HG03442 (cell line): ENCODE measurements around the gene BCORL1.

Experiments
- ATAC-seq: cut with Tn5 transposase; IDR thresholded peaks from one replicate; pipeline ENCODE4 v1.9.1; 2021; ENCODE audit warnings: mild to moderate bottlenecking, moderate library complexity; ENCODE audit not compliant: unreplicated experiment

Gene BCORL1

DNA sequence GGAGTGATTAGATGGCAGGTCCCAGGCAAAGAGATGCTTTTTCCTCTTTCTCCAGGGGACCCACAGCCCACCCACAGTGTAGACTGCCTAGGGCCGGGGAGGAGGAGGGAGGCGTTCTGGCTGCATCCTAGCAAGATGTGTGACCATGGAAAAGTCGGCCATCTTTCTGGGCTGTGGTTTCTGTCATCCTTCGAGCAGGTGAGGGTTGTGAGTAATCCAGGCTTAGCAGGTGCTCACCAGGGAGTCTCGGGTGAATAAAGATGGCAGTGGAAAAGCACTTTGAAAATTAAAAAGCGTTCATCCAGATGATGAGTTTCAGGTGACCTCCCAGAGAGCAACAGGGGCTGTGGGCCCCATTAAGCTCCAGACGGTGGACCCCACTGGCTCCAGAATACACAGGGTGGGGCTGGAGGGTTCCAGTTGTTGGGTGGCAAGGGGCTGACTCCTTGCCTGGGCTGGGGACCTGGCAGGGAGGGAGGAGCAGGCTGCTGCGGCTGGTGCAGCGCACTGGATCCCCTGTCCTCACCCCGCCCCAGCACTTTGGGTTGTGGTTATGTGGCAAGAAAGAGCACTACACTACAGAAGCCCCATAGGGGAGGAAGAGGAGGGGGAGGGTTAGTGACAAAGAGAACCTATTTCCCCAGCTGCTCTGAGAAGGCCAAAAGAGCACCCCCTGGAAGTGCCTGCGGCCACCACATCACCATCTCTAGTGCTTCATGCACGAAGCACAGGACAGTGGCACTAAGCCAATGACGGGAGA is 104.2 kb downstream of the BCORL1 start:
- ATAC-seq, result peak; percentile 39

DNA sequence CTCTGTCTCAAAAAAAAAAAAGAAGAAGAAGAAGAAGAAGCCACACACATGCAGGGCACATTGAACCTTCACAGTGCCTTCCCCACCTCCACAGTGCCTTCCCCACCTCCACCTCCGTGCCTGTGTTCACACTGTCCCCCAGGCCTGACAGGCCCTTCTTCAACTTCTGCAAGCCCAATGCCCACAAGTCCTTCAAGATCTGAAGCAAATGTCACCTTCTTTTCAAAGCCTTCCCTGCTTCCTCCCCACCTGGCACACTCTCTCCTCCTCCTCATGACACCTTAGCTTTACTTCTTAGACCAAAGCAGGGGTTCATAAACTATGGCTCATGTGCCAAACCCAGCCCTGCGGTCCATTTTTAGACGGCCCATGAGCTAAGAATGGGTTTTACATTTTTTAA is 107.9 kb downstream of the BCORL1 start:
- no peak for ATAC-seq

DNA sequence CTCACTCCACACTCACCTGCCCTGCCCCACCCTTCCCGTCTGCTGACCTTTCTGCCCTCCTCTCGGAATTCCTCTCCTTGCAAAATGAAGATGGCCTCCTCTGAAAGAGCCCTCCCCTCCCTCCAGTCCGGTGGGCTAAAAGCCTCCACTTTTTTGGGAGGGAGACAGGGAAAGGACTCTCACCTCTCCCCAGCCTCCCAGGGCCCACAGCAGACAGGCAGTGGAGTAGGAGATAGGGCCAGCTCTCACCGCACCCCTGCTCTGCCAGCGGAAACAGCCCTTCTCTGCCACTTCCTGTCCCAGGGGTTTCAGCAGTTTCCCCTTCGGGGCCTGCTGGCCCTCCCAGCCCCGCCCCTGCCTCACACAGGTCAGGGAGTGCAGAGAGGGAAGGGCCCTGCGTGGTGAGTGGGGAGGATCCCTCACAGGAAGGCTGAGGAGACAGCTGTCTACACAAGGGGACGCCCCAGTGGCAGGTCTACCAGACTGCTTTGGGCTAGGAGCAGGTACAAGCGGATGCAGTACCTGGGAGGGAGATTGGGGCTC is 109.6 kb downstream of the BCORL1 start:
- peak; percentile 99 for ATAC-seq

DNA sequence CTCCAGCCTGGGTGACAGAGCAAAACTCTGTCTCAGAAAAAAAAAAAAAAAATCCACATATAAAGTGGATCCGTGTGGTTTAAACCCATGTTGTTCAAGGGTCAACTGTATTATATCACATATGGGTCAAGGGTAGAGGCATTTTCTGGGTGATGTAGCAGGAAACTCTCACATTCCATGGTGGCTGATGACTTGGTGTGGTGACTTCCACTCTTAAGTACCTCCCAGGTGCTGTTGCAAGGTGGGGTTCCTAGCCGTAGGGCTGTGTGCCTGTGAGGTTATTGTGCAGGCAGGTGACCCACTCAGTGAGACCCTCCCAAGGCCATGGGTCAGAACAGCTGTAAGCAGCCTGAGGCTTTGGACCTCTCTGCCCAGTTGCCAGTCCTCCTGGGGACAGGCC is 110.8 kb downstream of the BCORL1 start:
- ATAC-seq, result no peak

DNA sequence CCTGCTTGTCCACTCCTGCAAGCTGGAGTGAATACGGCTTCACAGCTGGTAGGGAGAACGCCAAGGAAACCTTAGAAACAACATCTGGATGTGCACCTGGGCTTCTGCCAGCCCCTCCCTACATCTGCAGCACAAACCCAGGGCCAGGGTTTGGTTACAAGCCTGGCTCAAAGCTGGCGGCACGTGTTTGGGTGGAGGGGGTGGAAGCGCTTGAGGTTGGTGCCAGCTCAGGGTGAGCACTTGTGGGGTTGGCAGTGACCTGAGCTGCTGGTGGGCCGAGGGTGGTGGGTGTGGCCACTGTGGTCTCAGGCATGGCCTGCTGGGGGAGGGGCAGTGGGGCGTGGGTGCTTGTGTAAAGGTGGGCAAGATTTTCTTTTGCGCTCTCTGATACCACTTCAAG is 112.3 kb downstream of the BCORL1 start:
- ATAC-seq, result no peak

DNA sequence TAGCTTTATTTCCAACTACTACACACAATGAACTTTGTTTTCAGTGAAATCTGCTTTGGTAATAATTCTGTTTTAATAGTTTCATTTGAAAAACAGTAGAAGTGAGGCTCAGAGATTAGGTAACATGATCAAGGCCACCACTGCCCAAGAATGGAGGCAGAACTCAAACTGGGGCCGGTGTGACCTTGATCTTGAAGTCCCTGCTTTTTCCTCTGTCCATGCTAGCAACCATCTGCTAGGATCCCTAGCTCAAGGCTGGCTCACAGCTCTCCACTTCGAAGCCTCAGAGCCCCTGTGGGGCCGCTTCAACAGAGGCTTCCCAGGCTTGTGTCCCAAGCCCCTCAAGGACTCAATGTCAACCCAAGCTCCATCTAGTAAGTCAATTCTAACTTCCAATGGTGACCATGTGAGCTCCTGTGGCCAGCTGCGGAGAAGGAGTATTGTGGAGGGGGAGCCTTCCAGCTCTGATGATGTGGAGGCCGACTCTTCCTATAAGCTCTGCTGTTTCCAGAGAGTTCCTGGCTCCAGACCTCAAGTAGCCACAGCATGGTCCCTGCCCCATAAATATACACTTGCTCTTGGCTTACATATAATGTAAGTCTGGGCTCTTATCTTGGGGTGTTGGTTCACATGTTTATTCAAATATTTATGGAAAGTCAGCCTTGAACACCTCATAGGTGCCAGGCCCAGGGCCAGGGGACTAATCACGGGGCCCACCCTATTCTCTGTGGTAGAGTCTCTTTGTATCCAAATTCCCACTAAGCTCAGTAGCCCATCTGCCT is 113.0 kb downstream of the BCORL1 start:
- no peak for ATAC-seq

DNA sequence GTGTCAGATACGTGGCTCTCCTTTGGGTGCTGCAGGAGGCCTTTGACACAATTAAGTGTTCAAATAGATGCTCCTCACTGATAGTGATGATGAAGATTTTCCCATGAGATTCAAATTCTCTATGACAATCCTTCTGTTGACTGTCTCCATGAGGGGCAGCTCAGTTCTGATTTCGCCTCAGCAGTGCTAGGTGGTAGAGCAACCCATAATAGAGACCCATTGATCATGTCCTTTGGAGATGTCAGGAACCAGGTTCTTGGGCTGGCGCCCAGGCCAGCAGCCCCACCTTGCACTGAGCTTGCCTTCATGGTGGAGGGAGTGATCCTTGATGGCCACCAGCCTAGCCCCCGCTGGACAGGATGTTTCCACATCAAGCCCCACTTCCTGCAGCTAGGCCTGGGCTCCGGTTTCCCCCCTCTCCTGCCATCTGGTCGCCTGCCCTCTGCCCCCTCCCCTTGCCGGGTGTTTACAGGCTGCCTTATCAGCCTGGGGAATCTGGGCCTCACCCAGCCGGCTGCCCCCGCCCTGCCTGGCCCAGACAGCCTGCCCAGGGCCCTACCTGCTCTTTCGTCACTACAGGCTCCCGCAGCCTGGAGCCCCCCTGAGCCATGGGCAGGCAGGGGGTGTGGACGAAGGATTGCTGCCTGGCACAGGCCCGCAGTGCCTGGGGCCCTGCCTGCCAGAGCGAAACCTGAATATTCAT is 115.2 kb downstream of the BCORL1 start:
- no peak for ATAC-seq

DNA sequence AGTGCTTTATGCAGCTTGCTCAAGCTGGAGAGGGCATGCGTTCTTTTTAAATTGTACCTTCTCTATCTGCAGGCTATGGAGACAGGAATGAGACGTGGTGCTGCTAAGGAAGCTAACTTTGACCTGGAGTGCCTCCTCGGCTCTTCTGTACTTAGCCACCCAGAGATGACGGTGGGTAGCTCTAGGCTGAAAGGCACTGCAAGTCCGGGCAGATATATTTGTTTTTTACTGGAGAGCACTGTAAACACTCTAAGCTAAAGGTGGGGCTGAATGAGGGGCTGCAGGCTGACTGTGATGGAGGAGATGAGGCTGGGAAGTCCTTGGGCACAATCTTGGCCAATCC is 115.7 kb downstream of the BCORL1 start:
- no peak for ATAC-seq

DNA sequence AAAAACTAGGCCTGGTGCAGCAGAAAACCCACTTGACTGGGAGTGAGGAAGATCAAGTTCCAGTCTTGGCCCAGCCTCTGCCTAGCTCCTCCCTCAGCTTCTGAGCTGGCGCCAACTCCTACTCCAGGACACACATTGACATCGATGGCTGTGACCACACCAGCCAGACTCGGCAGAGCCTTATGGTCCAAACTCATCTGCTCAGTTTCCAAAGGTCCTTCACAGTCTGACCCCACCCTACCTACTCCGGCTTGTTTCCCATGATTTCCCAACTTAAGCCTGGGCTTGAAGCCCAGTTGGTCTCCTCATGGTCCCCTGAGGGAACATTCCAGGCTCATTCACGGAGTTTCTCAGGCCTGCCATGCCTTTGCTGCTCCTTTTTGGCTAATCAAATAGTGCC is 117.7 kb downstream of the BCORL1 start:
- no peak for ATAC-seq

DNA sequence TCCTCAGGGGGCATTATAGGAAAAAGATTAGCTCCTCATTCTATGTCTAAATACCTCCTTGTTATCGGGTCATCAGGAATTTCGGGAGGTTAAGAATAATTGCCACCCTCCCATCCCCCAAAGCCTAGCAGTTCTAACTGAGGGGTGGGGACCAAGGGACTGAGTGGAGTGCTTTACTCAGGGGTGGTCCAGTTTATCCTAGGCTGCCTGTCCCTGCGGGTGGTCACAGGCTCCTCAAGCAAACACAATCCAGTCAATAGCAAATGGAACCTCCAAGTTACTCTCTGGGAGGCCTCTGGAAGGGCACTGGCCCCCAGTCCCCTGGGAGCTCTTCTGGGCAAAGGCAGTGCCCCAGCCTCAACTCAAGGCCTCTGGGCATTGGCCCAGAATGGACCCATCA is 121.2 kb downstream of the BCORL1 start:
- no peak for ATAC-seq

DNA sequence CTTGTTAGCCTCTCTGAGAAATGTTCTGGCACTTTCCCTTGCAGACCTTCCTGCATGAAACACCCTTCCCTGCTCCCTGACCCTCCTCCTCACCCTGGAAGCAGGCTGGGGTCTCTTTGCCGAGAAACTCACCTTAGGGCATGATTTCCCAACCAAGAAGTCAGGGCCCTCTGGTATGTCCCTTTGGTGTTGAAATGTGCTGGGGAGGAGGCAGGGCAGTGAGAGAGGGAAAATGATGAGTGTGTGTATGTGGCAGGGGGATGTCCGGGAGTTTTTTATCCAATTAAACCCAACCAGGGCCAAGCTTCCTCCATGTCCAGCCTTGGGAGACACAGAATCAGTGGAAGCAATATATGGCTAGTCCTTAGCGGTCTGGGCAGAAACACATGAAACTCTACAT is 122.8 kb downstream of the BCORL1 start:
- ATAC-seq, result no peak

DNA sequence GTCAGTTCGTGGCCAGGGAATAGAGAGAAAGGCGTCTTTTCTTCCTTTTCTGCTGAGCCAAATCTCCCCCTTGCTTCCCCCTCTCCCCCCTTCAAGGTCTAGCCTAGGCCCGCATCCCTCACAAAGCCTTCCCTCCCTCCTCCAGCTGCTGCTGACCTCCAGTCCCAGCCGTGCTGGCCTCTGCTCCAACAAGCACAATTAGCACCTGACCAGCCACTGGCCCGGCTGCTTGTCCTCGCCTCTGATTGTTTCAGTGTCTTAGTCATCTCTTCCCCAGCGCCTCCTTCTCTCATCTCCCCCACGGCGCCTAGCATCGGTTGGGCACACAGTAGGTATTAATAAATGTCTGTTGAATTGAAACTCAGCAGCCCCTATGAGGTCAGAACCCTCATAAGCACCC is 123.6 kb downstream of the BCORL1 start:
- ATAC-seq, result no peak
